Endodermal cell (in vitro differentiated cells): ENCODE results near the gene SLC25A21. TPM values are rescaled to one million over a fixed set of nuclear protein-coding genes. Genes with fewer than 3 reads are reported as not detected.
A peak's percentile ranks its signal among the peaks of the same experiment; 100 is the strongest.
"Not testable (repeated sequence)": the region's sequence is repeated elsewhere in the genome, so short reads cannot be mapped to it uniquely, and the experiment has no call there.

Experiments
- DNase-seq: peaks from one replicate; pipeline ENCODE4 v3.0.0-alpha.2; 2017
- H3K27ac ChIP-seq: 2 replicates; pipeline ENCODE4 v1.5.1; 2013; ENCODE audit warnings: mild to moderate bottlenecking, low read depth, low read length, moderate library complexity
- H3K27me3 ChIP-seq: 2 replicates; pipeline ENCODE4 v1.6.1; 2013; ENCODE audit warnings: mild to moderate bottlenecking, low read length, moderate library complexity; ENCODE audit not compliant: insufficient read depth, control insufficient read depth, poor library complexity, severe bottlenecking
- H3K36me3 ChIP-seq: 2 replicates; pipeline ENCODE4 v1.7.0; 2013; ENCODE audit warnings: mild to moderate bottlenecking, low read length, moderate library complexity; ENCODE audit not compliant: control insufficient read depth, insufficient read depth
- H3K4me1 ChIP-seq: one replicate; pipeline ENCODE4 v1.7.0; 2013; ENCODE audit warnings: low read length; ENCODE audit not compliant: control insufficient read depth, insufficient read depth
- H3K4me3 ChIP-seq: 2 replicates; pipeline ENCODE4 v1.5.1; 2013; ENCODE audit warnings: mild to moderate bottlenecking, low read length, moderate library complexity
- H3K9ac ChIP-seq: 2 replicates; pipeline ENCODE4 v1.6.1; 2013; ENCODE audit warnings: mild to moderate bottlenecking, low read length, moderate library complexity; ENCODE audit not compliant: poor library complexity, severe bottlenecking; ENCODE audit errors: extremely low read depth
- H3K9me3 ChIP-seq: 2 replicates; pipeline ENCODE4 v1.6.1; 2013; ENCODE audit warnings: mild to moderate bottlenecking, low read length, moderate library complexity; ENCODE audit not compliant: control insufficient read depth
- H3K27ac Mint-ChIP-seq: 2 replicates; pipeline ENCODE4 v1.8.0; 2020; ENCODE audit warnings: mixed read lengths
- H3K27me3 Mint-ChIP-seq: 2 replicates; pipeline ENCODE4 v1.8.0; 2021; ENCODE audit warnings: mild to moderate bottlenecking, mixed read lengths; ENCODE audit not compliant: insufficient read depth
- H3K36me3 Mint-ChIP-seq: 2 replicates; pipeline ENCODE4 v1.8.0; 2020; ENCODE audit warnings: low read depth, mixed read lengths
- H3K4me1 Mint-ChIP-seq: 2 replicates; pipeline ENCODE4 v1.8.0; 2020; ENCODE audit warnings: mixed read lengths
- H3K4me3 Mint-ChIP-seq: 2 replicates; pipeline ENCODE4 v1.8.0; 2020; ENCODE audit warnings: mild to moderate bottlenecking, moderate library complexity, mixed read lengths
- H3K9me3 Mint-ChIP-seq: 2 replicates; pipeline ENCODE4 v1.8.0; 2020; ENCODE audit warnings: mild to moderate bottlenecking, mixed read lengths
- WGBS, 2 experiments: methylation state at CpG; one replicate each; pipeline versions ENCODE4 v1.1.5 to v1.1.7; 2013; ENCODE audit warnings: missing lambda C conversion rate in 2 of 2, mixed read lengths in 1 of 2; ENCODE audit not compliant: insufficient coverage in 1 of 2, insufficient read length in 1 of 2; 5-methylcytosine and 5-hydroxymethylcytosine counted together
- total RNA-seq, 2 donors: library from RNA; stranded (reverse); fragmentation: NEBNext Ultra II Directional in 1 of 2; extraction: Animal tissue kit (Norgen Biotek cat#: 25700) in 1 of 2; gene quantifications; 2 replicates in 1 of 2; 3 replicates in 1 of 2; pipeline ENCODE4 v1.2.1, GENCODE V29; 2021
- TF ChIP-seq, protein P1 (sequence below): fragments of 200-600 bp; sonication (generic); conservative IDR thresholded peaks from 2 replicates; pipeline ENCODE4 v1.5.0; 2021; ENCODE audit warnings: antibody characterized with exemption, mild to moderate bottlenecking

SLC25A21 gene
- total RNA-seq, 2 donors from 2014 or later = 1.9 TPM

DNA sequence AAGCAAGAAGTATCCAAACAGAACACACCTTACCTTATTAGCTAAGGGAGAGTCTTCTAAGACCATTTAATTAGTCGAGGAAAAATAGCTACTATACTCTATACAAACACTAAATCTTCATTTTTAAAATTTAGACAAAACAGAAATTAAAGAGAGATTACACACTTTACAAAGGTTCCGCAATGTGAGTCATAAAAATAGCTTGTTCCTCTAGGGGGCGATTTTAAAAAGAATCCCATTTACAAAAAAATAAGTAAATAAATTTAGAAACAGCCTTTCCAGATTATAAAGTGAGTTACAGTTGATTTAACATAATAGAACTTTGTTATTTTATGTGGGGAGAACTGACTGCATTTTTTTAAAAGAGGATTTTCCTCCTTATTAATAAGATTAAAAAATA is 309.1 kb downstream of the SLC25A21 start:
- Mint-ChIP-seq H3K9me3 (no peaks in the 10 kb centered on the region), H3K36me3 (no peaks in the 10 kb centered on the region), H3K4me1 (peaks cover 10% of the 10 kb centered on the region), H3K27me3 (no peaks in the 10 kb centered on the region), H3K4me3 (no peak overlapping the region), H3K27ac (no peak overlapping the region)
- H3K27ac ChIP-seq = no peak overlapping the region
- H3K9ac ChIP-seq = no peak overlapping the region
- no peak for DNase-seq
- WGBS, 2 experiments = 100% methylated on average over 2 of the region's 3 CpGs
- peaks cover 4% of the 10 kb centered on the region for H3K4me1 ChIP-seq
- no peaks in the 10 kb centered on the region for H3K36me3 ChIP-seq
- H3K9me3 ChIP-seq = no peaks in the 10 kb centered on the region
- no peak overlapping the region for H3K4me3 ChIP-seq
- TF ChIP-seq, protein P1, sequence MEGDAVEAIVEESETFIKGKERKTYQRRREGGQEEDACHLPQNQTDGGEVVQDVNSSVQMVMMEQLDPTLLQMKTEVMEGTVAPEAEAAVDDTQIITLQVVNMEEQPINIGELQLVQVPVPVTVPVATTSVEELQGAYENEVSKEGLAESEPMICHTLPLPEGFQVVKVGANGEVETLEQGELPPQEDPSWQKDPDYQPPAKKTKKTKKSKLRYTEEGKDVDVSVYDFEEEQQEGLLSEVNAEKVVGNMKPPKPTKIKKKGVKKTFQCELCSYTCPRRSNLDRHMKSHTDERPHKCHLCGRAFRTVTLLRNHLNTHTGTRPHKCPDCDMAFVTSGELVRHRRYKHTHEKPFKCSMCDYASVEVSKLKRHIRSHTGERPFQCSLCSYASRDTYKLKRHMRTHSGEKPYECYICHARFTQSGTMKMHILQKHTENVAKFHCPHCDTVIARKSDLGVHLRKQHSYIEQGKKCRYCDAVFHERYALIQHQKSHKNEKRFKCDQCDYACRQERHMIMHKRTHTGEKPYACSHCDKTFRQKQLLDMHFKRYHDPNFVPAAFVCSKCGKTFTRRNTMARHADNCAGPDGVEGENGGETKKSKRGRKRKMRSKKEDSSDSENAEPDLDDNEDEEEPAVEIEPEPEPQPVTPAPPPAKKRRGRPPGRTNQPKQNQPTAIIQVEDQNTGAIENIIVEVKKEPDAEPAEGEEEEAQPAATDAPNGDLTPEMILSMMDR = peak; percentile 68
- no peaks in the 10 kb centered on the region for H3K27me3 ChIP-seq

DNA sequence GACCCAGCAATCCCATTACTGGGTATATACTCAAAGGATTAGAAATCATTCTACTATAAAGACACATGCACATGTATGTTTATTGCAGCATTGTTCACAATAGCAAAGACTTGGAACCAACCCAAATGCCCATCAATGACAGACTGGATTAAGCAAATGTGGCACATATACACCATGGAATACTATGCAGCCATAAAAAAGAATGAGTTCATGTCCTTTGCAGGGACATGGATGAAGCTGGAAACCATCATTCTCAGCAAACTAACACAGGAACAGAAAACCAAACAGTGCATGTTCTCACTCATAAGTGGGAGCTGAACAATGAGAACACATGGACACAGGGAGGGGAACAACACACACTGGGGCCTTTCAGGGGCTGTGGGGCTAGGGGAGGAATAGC is 310.2 kb downstream of the SLC25A21 start:
- not testable (repeated sequence) for H3K4me3 ChIP-seq, H3K36me3 Mint-ChIP-seq, H3K27ac ChIP-seq, H3K27me3 ChIP-seq, H3K9me3 ChIP-seq, H3K27ac Mint-ChIP-seq, H3K4me3 Mint-ChIP-seq, H3K27me3 Mint-ChIP-seq, H3K36me3 ChIP-seq, DNase-seq, H3K9ac ChIP-seq, H3K9me3 Mint-ChIP-seq
- peaks cover 20% of the 10 kb centered on the region for H3K4me1 Mint-ChIP-seq
- H3K4me1 ChIP-seq = peaks cover 14% of the 10 kb centered on the region

DNA sequence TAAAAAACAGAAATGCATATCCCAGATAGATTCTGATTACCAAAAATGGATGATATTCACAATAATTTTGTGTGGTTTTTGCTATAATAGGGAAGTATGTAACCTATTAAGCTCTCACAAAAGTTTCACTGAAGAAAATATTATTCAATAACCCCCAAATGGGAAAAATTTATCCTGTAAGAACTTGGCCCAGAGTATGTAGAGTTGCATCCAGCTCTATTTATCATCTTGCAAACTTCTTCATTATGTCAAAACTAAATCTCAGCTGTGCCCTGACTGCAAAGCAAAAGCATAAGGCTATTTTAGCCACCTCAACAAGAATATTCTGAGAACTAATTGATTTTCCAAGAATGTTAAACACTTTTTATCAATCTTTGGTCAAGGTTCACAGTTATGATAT is 311.6 kb downstream of the SLC25A21 start:
- Mint-ChIP-seq H3K9me3 (no peaks in the 10 kb centered on the region), H3K4me3 (no peak overlapping the region), H3K4me1 (peaks cover 35% of the 10 kb centered on the region), H3K36me3 (no peaks in the 10 kb centered on the region), H3K27me3 (no peaks in the 10 kb centered on the region), H3K27ac (no peak overlapping the region)
- Histone ChIP-seq H3K9ac (no peak overlapping the region), H3K9me3 (no peaks in the 10 kb centered on the region), H3K27me3 (no peaks in the 10 kb centered on the region), H3K36me3 (no peaks in the 10 kb centered on the region), H3K27ac (no peak overlapping the region), H3K4me1 (peaks cover 26% of the 10 kb centered on the region), H3K4me3 (no peak overlapping the region)
- DNase-seq = no peak
- TF ChIP-seq, protein P1 = no peak

DNA sequence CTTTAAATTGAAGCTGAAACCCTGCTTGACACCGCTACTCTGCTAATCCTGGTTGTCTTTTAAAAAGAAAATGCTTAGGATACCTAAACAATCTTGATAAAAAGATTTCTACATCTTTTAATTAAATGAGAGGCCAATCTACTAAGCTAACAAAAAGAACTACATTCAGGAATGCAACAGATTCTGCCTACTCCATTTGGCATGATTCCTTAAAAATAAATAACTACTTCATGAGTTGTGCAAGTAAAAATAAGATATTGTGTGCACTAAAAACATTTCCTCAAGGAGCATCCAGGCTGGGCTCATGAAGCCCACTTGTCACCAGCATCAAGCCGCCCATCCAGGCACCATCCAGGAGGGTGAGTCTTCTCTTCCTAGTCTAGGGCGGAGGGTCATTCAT is 313.3 kb downstream of the SLC25A21 start:
- no peaks in the 10 kb centered on the region for H3K9me3 Mint-ChIP-seq
- TF ChIP-seq, protein P1 = no peak
- H3K27ac Mint-ChIP-seq = no peak overlapping the region
- no peaks in the 10 kb centered on the region for H3K27me3 Mint-ChIP-seq
- H3K27ac ChIP-seq = no peak overlapping the region
- H3K4me3 ChIP-seq = no peak overlapping the region
- no peaks in the 10 kb centered on the region for H3K9me3 ChIP-seq
- no peak for DNase-seq
- peaks cover 41% of the 10 kb centered on the region for H3K4me1 Mint-ChIP-seq
- peaks cover 26% of the 10 kb centered on the region for H3K4me1 ChIP-seq
- 89 to 96% methylated on average over 1 to 3 of the region's 3 CpGs for WGBS, 2 experiments
- no peak overlapping the region for H3K9ac ChIP-seq
- no peaks in the 10 kb centered on the region for H3K36me3 ChIP-seq
- H3K36me3 Mint-ChIP-seq = no peaks in the 10 kb centered on the region
- no peak overlapping the region for H3K4me3 Mint-ChIP-seq
- H3K27me3 ChIP-seq = no peaks in the 10 kb centered on the region
